Measurements from ENCODE around the gene GPRC5A.
"Not testable (repeated sequence)": the region's sequence is repeated elsewhere in the genome, so short reads cannot be mapped to it uniquely, and the experiment has no call there.

The GPRC5A gene, protein sequence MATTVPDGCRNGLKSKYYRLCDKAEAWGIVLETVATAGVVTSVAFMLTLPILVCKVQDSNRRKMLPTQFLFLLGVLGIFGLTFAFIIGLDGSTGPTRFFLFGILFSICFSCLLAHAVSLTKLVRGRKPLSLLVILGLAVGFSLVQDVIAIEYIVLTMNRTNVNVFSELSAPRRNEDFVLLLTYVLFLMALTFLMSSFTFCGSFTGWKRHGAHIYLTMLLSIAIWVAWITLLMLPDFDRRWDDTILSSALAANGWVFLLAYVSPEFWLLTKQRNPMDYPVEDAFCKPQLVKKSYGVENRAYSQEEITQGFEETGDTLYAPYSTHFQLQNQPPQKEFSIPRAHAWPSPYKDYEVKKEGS

DNA sequence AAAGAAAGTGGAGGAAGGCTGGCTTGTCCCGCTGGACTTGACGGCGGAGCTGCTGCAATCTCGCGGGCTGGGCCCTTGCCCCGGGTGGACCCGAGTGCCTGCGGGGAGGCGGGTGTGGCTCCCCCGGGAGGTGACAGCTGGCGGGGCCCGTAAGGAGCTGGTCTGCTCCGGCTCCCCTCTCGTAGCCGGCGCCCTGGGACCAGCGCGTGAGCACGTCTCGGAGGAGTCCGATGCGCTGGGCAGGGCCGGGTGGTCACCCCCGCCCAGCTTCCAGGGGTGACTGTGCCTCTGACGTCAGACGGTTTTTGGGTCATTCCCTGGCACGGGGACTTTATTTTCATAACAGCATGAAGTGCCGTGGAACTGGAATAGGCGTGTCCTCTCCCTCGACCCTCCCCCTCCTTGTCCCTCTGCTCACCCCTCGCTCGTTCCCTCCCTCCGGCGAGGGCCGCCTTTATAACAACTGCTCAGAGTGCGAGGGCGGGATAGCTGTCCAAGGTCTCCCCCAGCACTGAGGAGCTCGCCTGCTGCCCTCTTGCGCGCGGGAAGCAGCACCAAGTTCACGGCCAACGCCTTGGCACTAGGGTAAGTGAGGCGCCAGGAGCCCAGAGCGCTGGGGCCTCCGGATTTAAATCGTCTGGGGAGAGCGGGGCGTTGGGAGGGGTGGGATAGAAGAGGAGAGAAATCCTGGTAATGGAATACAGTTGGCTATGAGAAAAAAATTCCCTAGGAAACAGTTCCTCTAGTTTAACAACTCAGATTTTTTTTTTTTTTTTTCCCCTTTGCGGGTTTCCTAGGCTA, at the start of gene GPRC5A:
GPRC5A (plus strand) TSS at position 483 of the 801 bp plus-strand sequence. CDS start 16,688 bp downstream, outside the sequence.
- Histone ChIP-seq H3K27ac (peak within 1 kb of the TSS in 16 of 21 experiments; percentile 2 to 85 (median 49)), H3K4me3 (peak within 1 kb of the TSS; percentile 27 to 50 (median 34))

DNA sequence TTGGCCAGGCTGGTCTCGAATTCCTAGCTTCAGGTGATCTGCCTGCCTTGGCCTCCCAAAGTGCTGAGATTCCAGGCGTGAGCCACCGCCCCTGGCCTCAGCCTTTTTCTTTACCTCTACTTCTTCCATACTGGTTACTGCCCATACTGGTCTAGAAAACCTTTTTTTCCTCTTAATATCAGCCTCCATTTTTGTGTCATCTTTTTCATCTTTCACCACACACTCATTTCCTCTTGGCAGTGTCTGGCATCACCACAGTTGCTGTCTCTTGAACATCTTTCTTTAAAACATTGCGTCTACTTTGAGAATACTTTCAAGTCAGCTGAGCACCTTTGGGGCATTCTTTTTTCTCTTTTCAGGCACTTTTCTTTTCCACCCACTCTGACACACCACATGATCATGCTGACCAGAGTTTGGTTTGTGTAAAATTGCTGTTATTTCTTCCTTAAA, 45.5 kb upstream of the GPRC5A start:
- H3K4me3 ChIP-seq, result no peak overlapping the region
- no peak overlapping the region for H3K27ac ChIP-seq

DNA sequence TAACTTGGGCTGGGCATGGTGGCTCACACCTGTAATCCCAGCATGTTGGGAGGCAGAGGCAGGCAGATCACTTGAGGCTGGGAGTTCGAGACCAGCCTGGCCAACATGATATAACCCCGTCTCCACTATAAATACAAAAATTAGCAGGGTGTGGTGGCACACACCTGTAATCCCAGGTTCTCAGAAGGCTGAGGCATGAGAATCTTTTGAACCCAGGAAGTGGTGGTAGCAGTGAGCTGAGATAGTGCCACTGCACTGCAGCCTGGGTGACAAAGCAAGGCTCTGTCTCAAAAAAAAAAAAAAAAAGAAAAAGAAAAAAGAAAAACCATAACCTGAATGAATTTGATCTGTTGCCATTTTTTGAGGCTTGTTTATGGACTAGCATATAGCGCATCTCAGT, 44.6 kb upstream of the GPRC5A start:
- not testable (repeated sequence) for H3K4me3 ChIP-seq, H3K27ac ChIP-seq

DNA sequence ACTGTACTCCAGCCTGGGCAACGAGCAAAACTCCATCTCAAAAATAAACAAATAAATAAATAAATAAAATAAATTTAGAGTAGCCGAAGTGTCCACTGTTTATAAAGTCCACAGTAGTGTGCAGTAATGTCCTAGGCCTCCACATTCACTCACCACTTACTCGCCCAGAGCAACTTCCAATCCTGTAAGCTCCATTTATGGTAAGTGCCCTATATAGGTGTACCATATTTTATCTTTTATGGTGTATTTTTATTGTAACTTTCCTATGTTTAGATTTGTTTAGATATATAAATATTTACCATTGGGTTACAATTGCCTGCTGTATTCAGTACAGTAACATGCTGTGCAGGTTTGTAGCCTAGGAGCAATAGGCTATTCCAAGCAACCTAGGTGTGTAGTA, 37.9 kb upstream of the GPRC5A start:
- H3K27ac ChIP-seq, result no peak overlapping the region

DNA sequence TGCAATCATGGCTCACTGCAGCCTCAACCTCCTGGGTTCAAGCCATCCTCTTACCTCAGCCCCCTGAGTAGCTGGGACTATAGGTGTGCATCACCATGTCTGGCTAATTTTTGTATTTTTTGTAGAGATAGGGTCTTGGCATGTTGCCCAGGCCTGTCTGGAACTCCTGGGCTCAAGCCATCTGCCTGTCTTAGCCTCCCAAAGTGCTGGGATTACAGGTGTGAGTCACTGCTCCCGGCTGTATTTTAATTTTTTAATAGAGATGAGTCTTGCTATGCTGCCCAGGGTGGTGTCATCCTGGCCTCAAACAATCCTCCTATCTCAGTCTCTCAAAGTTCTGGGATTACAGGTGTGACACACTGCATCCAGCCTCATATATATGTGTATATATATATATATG, 31.7 kb upstream of the GPRC5A start:
- Histone ChIP-seq H3K4me3 (no peak overlapping the region), H3K27ac (no peak overlapping the region)

More for the DNA sequence above, 37.9 kb upstream of the GPRC5A start:
- no peak overlapping the region for H3K4me3 ChIP-seq

DNA sequence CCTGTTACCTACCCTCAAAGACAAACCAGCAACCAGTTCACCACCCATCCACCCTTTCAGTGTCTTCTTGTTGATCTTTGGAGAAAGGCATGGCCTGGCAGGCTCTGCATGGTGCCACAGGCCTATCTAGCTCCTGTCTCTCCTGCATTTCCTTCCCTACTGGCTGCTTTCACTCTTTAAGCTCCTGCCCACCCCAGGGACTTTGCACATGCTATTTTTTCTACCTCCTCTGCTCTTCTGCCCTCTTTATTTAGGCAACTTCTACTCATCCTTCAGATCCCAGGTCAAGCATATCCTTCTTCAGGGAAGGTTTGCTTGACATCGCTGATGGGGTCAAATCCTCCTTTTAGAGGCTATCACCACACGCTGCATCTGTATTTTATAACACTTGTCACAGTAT, 27.1 kb upstream of the GPRC5A start:
- H3K27ac ChIP-seq, result no peak overlapping the region
- no peak overlapping the region for H3K4me3 ChIP-seq

DNA sequence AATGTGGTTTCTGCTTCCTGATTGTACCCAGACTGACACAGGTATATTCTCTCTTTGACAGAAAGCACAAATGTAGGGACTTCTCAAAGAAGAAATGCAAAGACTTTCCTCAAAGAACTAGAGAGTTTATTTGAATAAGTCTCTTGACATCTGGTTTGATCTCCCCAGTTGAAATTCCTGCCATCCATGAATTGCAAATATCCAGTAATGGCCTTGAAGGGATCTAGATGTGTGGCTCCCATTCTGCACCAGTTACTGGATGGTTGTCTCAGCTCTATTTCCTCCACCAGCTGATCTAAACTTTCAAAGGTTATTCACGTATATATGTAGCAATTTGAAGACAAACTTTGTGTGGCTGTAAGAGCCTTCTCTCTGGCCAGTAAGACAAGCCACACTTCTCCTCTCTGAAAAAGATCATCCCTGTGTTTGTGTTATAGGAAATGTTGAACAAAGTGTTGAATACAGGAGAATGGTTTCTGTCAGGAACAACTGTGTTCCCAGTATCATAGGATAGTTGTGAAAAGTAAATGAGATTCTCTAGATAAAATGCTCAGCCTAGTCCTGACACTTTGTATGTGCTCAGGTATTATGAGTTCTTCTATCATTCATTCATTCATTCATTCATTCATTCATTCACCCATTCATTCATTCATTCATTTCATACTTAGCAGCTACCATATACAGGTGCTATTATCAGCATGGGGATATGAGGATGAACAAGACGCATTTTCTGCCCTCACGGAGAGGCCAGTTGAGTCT, 22.7 kb upstream of the GPRC5A start:
- no peak overlapping the region for H3K4me3 ChIP-seq

DNA sequence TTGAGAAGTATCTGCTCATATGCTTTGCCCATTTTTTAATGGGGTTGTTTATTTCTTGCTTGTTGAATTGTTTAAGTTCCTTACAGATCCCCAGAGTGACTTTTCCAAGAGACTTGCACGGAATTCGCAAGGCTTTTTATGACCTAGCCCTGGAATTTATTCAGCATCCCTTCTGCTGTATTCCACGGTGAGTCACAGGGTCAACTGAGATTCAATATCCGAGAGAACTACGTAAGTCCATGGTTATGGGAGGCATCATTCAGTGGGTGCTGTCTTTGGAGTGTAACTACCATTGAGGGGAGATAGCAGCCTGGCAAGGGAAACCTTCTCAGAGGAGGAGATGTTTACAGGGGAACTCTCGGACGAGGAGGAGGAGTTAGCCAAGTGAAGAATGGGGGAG, 20.9 kb upstream of the GPRC5A start:
- H3K4me3 ChIP-seq, result no peak overlapping the region
- H3K27ac ChIP-seq, result no peak overlapping the region

More for the DNA sequence above, 22.7 kb upstream of the GPRC5A start:
- no peak overlapping the region for H3K27ac ChIP-seq

DNA sequence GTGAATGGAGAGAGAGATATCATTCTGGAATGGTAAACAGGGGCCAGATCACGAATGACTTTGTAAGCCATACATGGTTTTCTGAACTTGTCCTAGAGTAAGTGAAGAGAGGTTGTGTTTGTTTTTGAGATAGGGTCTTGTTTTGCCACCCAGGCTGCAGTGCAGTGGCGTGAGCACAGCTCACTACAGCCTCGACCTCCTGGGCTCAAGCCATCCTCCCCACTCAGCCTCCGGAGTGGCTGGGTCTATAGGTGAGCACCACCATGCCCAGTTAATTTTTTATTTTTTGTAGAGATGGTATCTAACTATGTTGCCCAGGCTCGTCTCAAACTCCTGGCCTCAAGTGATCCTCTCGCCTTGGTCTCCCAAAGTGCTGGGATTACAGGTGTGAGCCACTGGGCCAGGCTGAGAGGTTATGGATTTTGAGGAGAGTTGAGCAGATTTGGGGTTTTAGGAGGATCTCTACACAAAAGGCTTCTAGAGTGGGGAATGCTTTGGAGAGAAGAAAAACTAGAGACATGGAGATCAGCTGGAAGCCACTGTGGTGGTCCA, 19.7 kb upstream of the GPRC5A start:
- H3K4me3 ChIP-seq, result no peak overlapping the region
- H3K27ac ChIP-seq, result no peak overlapping the region

DNA sequence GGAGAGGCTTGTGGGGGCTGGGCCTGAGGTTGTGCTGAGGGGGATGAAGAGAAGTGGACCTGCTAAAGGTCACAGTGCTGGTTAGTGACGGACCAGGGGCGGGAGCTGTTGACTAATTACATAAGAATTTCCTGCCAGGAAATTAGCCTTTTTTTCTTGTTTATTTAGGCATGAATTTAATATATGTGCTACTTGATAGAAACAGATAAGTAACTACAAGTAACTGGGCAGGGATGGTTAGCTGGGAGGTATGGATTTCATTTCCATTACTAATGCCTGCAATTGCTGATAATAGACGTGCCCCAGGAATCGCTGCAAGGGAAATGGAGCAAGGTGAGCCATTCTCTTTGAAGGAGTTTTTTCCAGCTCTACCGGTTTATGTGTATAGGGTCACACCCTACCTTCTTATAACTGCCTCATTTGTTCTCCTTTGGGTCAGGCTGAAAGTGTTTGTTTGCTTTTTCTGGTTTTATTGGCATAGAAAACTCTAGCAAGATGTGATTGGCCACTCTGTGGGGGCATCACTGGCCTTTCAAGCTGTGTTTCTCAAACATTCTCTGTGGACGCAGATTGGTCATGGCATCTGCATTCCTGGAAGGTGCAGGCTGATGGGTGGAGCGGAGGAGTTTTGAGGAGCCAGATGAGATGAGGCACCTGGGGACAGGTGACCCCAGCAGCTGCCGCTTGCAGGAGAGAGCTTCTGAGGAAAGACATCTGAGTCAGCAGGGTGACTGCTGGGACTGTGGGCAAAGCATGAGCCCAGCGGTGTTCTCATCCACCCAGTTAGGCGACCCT, 19.0 kb upstream of the GPRC5A start:
- H3K4me3 ChIP-seq, result no peak overlapping the region
- no peak overlapping the region for H3K27ac ChIP-seq

DNA sequence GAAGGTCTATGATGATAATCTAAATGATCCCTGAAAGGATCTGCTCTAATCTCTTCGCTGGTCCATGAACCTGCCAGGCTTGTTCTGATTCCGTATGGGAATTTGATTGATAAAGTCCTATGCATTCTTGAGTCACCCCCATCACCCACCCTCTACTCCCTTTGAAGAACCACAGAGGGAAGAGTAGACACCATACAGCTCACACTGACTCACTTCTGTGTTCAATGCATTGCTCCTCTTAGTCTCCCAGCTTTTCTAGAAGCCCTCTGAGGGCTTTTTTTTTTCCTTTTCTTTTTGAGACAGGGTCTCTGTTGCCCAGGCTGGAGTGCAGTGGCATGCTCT, 18.5 kb upstream of the GPRC5A start:
- Histone ChIP-seq H3K27ac (peak overlapping the region in 1 of 21 experiments; percentile 49), H3K4me3 (no peak overlapping the region)

DNA sequence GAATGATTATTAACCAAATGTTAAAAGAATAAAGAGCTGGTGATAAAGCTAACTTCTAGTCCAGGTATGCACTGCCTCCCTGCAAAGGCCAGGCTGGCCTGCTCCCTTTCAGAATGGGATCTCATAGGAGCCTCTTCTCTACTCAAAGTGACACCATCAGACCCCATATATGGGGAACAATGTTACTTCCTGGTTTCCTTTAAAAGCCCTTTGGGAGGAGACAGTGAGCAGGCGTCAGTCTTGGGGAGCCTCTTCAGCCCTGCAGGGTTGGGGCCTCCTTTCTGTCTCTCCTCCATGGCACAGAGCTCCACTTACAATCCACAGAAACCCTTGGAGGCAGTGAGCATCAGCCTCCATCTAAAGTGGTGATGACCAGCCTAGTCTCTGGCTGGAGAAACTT, 17.3 kb upstream of the GPRC5A start:
- H3K4me3 ChIP-seq, result no peak overlapping the region
- no peak overlapping the region for H3K27ac ChIP-seq

DNA sequence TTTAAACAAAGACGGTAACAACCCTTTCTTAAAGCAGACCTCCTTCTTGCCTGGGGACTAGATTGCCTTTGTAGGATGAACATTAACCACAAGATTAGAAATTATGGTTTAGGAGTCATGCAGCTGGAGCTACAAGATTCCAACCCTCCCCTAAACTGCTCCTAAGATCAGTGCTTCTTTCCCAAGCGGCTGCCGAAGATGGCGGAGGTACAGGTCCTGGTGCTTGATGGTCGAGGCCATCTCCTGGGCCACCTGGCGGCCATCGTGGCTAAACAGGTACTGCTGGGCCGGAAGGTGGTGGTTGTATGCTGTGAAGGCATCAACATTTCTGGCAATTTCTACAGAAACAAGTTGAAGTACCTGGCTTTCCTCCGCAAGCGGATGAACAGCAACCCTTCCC, 16.1 kb upstream of the GPRC5A start:
- H3K27ac ChIP-seq, H3K4me3 ChIP-seq: not testable (repeated sequence)

DNA sequence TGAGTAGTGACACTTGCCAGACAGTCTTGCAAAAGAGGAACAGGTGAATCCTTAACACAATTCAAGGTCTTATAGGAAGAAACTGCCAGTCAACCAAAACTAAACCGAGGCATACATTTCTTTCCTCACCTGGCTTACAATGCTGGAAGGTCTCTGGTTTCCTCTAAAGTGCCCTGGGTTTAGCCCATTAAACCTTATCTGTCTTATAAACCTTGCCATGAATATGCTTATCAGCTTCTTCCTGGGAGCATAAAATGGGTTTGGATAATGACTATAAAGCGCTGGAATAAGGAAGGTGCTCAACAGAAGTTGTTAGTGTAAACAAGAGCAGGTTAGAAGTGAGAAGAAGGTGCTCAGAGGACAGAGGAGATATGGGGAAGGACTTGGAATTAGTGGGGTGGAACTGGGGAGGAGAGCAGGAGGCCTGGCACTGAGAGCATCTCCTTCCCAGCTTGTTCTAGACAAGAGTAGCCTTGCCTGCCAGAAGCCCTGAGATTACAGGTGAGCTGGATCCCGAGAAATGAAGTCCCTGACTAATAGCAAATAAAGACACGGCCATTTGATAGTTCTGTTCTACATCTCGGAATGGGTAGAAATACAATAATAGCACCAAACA, 14.1 kb upstream of the GPRC5A start:
- Histone ChIP-seq H3K4me3 (no peak overlapping the region), H3K27ac (peak overlapping the region in 1 of 21 experiments; percentile 7)

DNA sequence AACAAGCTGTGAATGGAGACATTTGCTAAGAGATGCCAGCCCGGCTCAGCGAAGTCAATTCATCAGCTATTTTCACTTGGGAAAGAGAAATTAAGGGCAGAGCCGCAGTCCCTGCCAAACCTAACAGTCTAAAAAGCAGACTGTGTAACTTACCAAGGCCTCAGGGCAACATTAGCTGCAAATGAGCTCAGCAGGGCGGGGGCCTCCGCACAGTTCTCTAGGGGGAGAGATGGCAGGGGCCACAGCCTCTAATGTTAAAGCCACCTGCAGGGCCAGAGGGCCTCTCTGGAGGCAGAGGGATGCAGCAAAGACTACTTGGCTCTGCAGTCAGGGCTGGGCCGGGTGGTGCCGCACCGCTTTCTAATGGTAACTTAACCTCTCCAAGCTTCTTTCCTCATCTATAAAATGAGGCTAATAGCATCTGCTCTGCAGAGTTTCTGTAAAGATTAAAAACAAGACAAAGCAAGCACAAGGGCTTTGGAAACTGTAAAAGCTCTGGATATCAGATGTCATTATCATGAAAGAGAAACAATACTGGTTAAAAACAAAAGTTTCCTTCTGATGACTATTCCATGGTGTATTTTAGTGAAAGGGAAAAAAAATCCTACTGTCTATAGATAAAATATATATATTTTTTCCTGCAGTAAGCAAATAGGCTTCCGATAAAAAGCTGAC, 13.4 kb upstream of the GPRC5A start:
- H3K27ac ChIP-seq, result peak overlapping the region in 1 of 21 experiments; percentile 28
- no peak overlapping the region for H3K4me3 ChIP-seq

DNA sequence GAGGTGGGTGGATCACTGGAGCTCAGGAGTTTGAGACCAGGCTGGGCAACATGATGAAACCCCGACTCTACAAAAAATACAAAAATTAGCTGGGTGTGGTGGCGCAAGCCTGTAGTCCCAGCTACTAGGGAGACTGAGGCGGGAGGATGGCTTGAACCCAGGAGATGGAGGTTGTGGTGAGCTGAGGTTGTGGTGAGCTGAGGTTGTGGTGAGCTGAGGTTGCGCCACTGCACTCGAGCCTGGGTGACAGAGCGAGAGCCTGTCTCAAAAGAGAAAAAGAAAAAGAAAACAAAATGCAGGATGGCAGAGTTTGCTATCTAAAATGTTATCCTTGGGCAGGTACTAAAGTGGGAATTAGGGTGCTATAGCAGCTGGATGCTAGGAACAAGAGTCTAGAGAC, 10.8 kb upstream of the GPRC5A start:
- H3K4me3 ChIP-seq, result no peak overlapping the region
- H3K27ac ChIP-seq, result no peak overlapping the region

DNA sequence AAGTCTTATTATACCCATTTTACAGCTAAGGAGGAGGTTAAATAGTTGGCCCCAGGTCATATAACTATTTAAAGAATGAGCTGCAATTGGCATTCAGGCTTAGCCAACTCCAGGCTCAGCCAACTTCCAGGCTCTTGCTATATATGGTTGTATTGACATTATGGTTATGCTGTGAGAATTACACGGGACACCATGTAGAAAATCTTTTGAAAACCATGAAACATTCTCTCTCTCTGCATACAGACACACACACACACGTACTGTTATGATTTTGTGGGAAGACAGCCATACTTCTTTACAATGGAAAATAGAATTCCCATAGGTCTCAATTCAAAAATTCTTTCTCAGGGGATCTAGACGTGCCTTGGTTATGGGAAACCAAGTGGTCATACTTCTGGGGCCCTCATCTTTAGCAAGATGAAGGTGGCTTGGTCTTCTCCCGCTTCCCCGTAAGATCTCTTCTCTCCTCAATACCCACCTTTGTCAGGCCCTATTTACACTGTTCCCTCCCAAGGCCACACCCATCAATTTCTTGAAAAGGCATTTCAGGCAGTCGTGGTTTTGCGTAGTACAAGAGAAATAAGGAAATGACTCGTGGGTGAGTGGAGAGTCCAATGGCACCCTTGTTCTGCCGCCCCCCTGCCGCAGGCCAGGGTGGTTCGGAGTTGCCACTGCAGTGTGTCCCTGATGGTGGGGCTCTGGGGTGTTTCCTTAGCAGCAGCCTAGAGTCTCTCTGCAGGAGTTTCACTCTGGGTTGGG, 10.0 kb upstream of the GPRC5A start:
- H3K4me3 ChIP-seq, result no peak overlapping the region
- H3K27ac ChIP-seq, result no peak overlapping the region

DNA sequence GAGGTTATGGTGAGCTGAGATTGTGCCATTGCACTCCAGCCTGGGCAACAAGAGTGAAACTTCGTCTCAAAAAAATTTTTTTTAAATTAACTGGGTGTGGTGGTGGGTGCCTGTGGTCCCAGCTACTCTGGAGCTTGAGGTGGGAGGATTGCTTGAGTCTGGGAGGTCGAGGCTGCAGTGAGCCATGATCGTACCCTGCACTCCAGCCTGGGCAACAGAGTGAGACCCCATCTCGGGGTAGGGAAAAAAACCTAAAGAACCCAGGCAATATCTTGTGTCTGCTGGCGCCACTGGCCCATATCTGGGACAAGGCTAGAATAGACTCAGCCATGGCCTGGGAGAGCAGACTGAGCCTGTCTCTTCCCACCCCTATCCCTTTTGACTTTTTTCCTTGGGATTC, 9.1 kb upstream of the GPRC5A start:
- peak overlapping the region in 1 of 21 experiments; percentile 1 for H3K27ac ChIP-seq
- H3K4me3 ChIP-seq, result no peak overlapping the region

Data from skin epidermis (tissue), 12 donors.